HCT116 (cell line): ENCODE measurements around the gene OR4E2. TPM values are rescaled to one million over a fixed set of nuclear protein-coding genes. Genes with fewer than 3 reads are reported as not detected.

Experiments used
- ATAC-seq: fragments of 200-7000 bp; cut with Tn5 transposase; 2 replicates; pipeline ENCODE4 v1.9.1; 2020; ENCODE audit warnings: mild to moderate bottlenecking, moderate library complexity
- BruUV-seq: library from RNA; stranded (reverse); fragments of 400-500 nt; replicated peaks from 2 replicates; lab custom pipeline; 2021; lab: Mats Ljungman, UMichigan
- CTCF ChIA-PET: fragments of 300-600 bp; sonication (Branson Sonifier 250); formaldehyde crosslinking; loops from one replicate; lab custom pipeline; 2021; ENCODE audit warnings: antibody characterized with exemption; lab: Charles Lee
- POLR2A ChIA-PET: fragments of 300-600, 350-600 bp; sonication (Branson Sonifier 250); formaldehyde crosslinking; loops from one replicate; lab custom pipeline; 2021; ENCODE audit warnings: antibody characterized with exemption; lab: Charles Lee
- RAD21 ChIA-PET, 2 experiments: fragments of 300-600 bp; sonication (Branson Sonifier 250); formaldehyde crosslinking; loops; one replicate each; lab custom pipeline; 2023; ENCODE audit warnings: low total read pairs in 2 of 2; ENCODE audit not compliant: uncharacterized antibody in 2 of 2, unreplicated experiment in 2 of 2, low non-redundant PET in 1 of 2; lab: Charles Lee
- DNase-seq: peaks from one replicate; pipeline ENCODE4 v3.0.0-alpha.2; 2010; ENCODE audit warnings: low read depth, low spot score
- H2AFZ ChIP-seq: fragments of 200-600 bp; shearing (Covaris generic), sonication (generic); 2 replicates; pipeline ENCODE4 v1.6.1; 2017; ENCODE audit warnings: low read depth, mixed run types, mixed read lengths, antibody characterized with exemption, low read length; ENCODE audit not compliant: poor library complexity, severe bottlenecking
- H3K27ac ChIP-seq: 2 replicates; pipeline ENCODE4 v1.5.1; 2012; ENCODE audit warnings: low read depth, low read length
- H3K27me3 ChIP-seq: fragments of 200-600 bp; sonication (generic); 2 replicates; pipeline ENCODE4 v1.6.1; 2016; ENCODE audit warnings: mixed run types, low read length, mixed read lengths; ENCODE audit not compliant: insufficient read depth
- H3K36me3 ChIP-seq, 2 experiments: fragments of 200-500 bp in 1 of 2; fragments of 200-600 bp in 1 of 2; sonication (Bioruptor generic) in 1 of 2; sonication (generic) in 1 of 2; 2 replicates each; pipeline versions ENCODE4 v1.5.1 to v1.6.1; 2014 to 2016; ENCODE audit warnings: low read length in 2 of 2, inconsistent platforms in 1 of 2, mixed read lengths in 1 of 2, mixed run types in 1 of 2; ENCODE audit not compliant: insufficient read depth in 2 of 2, control insufficient read depth in 1 of 2
- H3K4me1 ChIP-seq, 2 experiments: fragments of 200-600 bp in 1 of 2; sonication (generic) in 1 of 2; 2 replicates each; pipeline versions ENCODE4 v1.5.1 to v1.6.1; 2012 to 2017; ENCODE audit warnings: low read length in 2 of 2, inconsistent platforms in 1 of 2, mild to moderate bottlenecking in 1 of 2, mixed read lengths in 1 of 2, mixed run types in 1 of 2, moderate library complexity in 1 of 2; ENCODE audit not compliant: insufficient read depth in 2 of 2, control insufficient read depth in 1 of 2
- H3K4me2 ChIP-seq: fragments of 200-600 bp; sonication (generic); 2 replicates; pipeline ENCODE4 v1.6.1; 2017; ENCODE audit warnings: mixed run types, low read length, mixed read lengths
- H3K4me3 ChIP-seq, 2 experiments: fragments of 200-600 bp in 1 of 2; sonication (generic) in 1 of 2; replicated peaks in 1 of 2; 2 replicates each; pipeline ENCODE4 v1.5.1; 2011 to 2016; ENCODE audit warnings: low read length in 2 of 2, control low read depth in 1 of 2, low read depth in 1 of 2, mild to moderate bottlenecking in 1 of 2, mixed read lengths in 1 of 2, mixed run types in 1 of 2
- H3K79me2 ChIP-seq: fragments of 200-600 bp; sonication (generic); 2 replicates; pipeline ENCODE4 v1.6.1; 2017; ENCODE audit warnings: mild to moderate bottlenecking, mixed run types, low read length, moderate library complexity, mixed read lengths; ENCODE audit not compliant: insufficient read depth
- H3K9ac ChIP-seq: fragments of 200-600 bp; sonication (generic); 2 replicates; pipeline ENCODE4 v1.6.1; 2016; ENCODE audit warnings: low read length, mixed read lengths
- H3K9me2 ChIP-seq: fragments of 200-600 bp; sonication (generic), shearing (Covaris generic); 2 replicates; pipeline ENCODE4 v1.6.1; 2017; ENCODE audit warnings: mixed run types, mild to moderate bottlenecking, moderate library complexity; ENCODE audit not compliant: insufficient read depth
- H3K9me3 ChIP-seq, 2 experiments: fragments of 200-500 bp in 1 of 2; fragments of 200-600 bp in 1 of 2; sonication (Bioruptor generic) in 1 of 2; sonication (generic) in 1 of 2; 2 replicates each; pipeline ENCODE4 v1.6.1; 2014 to 2017; ENCODE audit warnings: low read length in 2 of 2, mixed read lengths in 2 of 2, inconsistent platforms in 1 of 2, low read depth in 1 of 2, mild to moderate bottlenecking in 1 of 2, mixed run types in 1 of 2, moderate library complexity in 1 of 2; ENCODE audit not compliant: control insufficient read depth in 1 of 2, insufficient read depth in 1 of 2
- H4K20me1 ChIP-seq: fragments of 200-600 bp; sonication (generic), shearing (Covaris generic); 2 replicates; pipeline ENCODE4 v1.6.1; 2017; ENCODE audit warnings: mixed run types, mild to moderate bottlenecking, moderate library complexity; ENCODE audit not compliant: insufficient read depth
- CBX3 ChIP-seq: IDR thresholded peaks from 2 replicates; pipeline ENCODE4 v1.6.1; 2012; ENCODE audit warnings: low read depth
- CTCF ChIP-seq, 3 experiments: fragments of 200-600 bp in 1 of 3; sonication (generic) in 1 of 3; IDR thresholded peaks in 2 of 3; conservative IDR thresholded peaks in 1 of 3; 2 replicates each; pipeline ENCODE4 v1.5.1; 2012 to 2017; ENCODE audit warnings: low read depth in 2 of 3, low read length in 2 of 3, antibody characterized with exemption in 1 of 3, borderline replicate concordance in 1 of 3, control low read depth in 1 of 3, mild to moderate bottlenecking in 1 of 3, mixed read lengths in 1 of 3, mixed run types in 1 of 3, moderate library complexity in 1 of 3; ENCODE audit not compliant: insufficient read depth in 1 of 3
- EGR1 ChIP-seq: IDR thresholded peaks from 2 replicates; pipeline ENCODE4 v1.6.1; 2012; ENCODE audit warnings: low read depth
- JUND ChIP-seq: IDR thresholded peaks from 2 replicates; pipeline ENCODE4 v1.6.1; 2012
- SRF ChIP-seq: IDR thresholded peaks from 2 replicates; pipeline ENCODE4 v1.6.1; 2012; ENCODE audit warnings: low read depth
- YY1 ChIP-seq: IDR thresholded peaks from 2 replicates; pipeline ENCODE4 v1.6.1; 2011; ENCODE audit warnings: low read length, low read depth, moderate library complexity, mild to moderate bottlenecking; ENCODE audit not compliant: insufficient replicate concordance; ENCODE audit errors: extremely low read depth
- ZBTB33 ChIP-seq: IDR thresholded peaks from 2 replicates; pipeline ENCODE4 v1.6.1; 2011; ENCODE audit warnings: mild to moderate bottlenecking, low read length, moderate library complexity; ENCODE audit not compliant: insufficient replicate concordance; ENCODE audit errors: extremely low read depth
- ZFX ChIP-seq: fragments of 450-650 bp; IDR thresholded peaks from 2 replicates; pipeline ENCODE4 v1.6.1; 2017
- intact Hi-C: fragments of 100-400 bp; cut with micrococcal nuclease; formaldehyde crosslinking; loops from 2 replicates; pipeline ENCODE4 v1.10.0; 2022
- total RNA-seq: library from RNA; stranded (reverse); gene quantifications from one replicate; pipeline ENCODE4 v1.2.1, GENCODE V29; 2021; ENCODE audit not compliant: unreplicated experiment
- TF ChIP-seq, protein P1 (sequence below): IDR thresholded peaks from 2 replicates; pipeline ENCODE4 v1.6.1; 2012; ENCODE audit warnings: low read depth
- TF ChIP-seq, protein P2 (sequence below): IDR thresholded peaks from 2 replicates; pipeline ENCODE4 v1.6.1; 2012

The OR4E2 gene
- total RNA-seq, 1 experiment from 2014 or later = not detected

DNA sequence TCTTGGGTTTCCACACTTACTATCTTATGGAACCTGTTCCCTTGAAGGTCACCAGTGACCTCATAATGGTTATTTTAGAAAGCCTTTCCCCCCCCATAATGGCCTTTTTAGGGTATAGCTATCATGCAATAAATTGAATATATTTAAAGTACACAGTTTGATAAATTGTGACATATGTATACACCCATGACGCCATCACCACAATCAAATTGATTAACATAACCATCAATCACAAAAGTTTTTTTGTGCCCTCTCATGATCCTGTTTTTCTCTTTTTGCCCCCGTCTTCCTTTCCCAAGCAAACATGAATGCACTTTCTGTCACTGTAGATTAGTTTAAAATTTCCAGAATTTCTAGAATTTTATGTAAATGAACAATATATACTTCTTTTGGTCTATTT is 48.7 kb downstream of the OR4E2 start:
- Histone ChIP-seq H4K20me1 (no peaks in the 10 kb centered on the region), H3K9me3 (no peaks in the 10 kb centered on the region), H2AFZ (no peak overlapping the region), H3K4me2 (no peak overlapping the region), H3K36me3 (no peaks in the 10 kb centered on the region), H3K9me2 (no peaks in the 10 kb centered on the region), H3K4me1 (no peaks in the 10 kb centered on the region), H3K27ac (no peak overlapping the region), H3K4me3 (no peak overlapping the region), H3K9ac (no peak overlapping the region), H3K27me3 (peaks cover 41% of the 10 kb centered on the region; the same call in 1 of the 2 replicates), H3K79me2 (no peaks in the 10 kb centered on the region)
- ChIA-PET POLR2A (no interaction called here), CTCF (interaction anchor here (1.2 to 2.5 kb wide), 2 partner anchors 8 to 21 kb away, joined by 3 to 13 read pairs; no protein-coding TSS in a partner anchor), RAD21 (no interaction called here)
- DNase-seq (no peak), ATAC-seq (no peak)
- intact Hi-C loops = no loop called here
- BruUV-seq = no TSS peak
- no peak for TF ChIP-seq CBX3
- TF ChIP-seq YY1 = no peak
- TF ChIP-seq JUND = no peak

- ATAC-seq (no peak), DNase-seq (no peak)
- H4K20me1 ChIP-seq = no peaks in the 10 kb centered on the region
- H3K27ac ChIP-seq = no peak overlapping the region
- POLR2A ChIA-PET = no interaction called here
- H3K4me2 ChIP-seq = no peak overlapping the region
- intact Hi-C loops = no loop called here
- H3K27me3 ChIP-seq = peaks cover 44% of the 10 kb centered on the region; the same call in 1 of the 2 replicates
- H3K4me1 ChIP-seq = no peaks in the 10 kb centered on the region
- H3K4me3 ChIP-seq = no peak overlapping the region
- no peaks in the 10 kb centered on the region for H3K9me2 ChIP-seq
- H3K9me3 ChIP-seq = no peaks in the 10 kb centered on the region
- RAD21 ChIA-PET = no interaction called here
- no TSS peak for BruUV-seq
- no peak overlapping the region for H3K9ac ChIP-seq
- H3K79me2 ChIP-seq = no peaks in the 10 kb centered on the region
- H2AFZ ChIP-seq = no peak overlapping the region
- no peaks in the 10 kb centered on the region for H3K36me3 ChIP-seq
- CTCF ChIA-PET = no interaction called here
- TF ChIP-seq, protein P1, sequence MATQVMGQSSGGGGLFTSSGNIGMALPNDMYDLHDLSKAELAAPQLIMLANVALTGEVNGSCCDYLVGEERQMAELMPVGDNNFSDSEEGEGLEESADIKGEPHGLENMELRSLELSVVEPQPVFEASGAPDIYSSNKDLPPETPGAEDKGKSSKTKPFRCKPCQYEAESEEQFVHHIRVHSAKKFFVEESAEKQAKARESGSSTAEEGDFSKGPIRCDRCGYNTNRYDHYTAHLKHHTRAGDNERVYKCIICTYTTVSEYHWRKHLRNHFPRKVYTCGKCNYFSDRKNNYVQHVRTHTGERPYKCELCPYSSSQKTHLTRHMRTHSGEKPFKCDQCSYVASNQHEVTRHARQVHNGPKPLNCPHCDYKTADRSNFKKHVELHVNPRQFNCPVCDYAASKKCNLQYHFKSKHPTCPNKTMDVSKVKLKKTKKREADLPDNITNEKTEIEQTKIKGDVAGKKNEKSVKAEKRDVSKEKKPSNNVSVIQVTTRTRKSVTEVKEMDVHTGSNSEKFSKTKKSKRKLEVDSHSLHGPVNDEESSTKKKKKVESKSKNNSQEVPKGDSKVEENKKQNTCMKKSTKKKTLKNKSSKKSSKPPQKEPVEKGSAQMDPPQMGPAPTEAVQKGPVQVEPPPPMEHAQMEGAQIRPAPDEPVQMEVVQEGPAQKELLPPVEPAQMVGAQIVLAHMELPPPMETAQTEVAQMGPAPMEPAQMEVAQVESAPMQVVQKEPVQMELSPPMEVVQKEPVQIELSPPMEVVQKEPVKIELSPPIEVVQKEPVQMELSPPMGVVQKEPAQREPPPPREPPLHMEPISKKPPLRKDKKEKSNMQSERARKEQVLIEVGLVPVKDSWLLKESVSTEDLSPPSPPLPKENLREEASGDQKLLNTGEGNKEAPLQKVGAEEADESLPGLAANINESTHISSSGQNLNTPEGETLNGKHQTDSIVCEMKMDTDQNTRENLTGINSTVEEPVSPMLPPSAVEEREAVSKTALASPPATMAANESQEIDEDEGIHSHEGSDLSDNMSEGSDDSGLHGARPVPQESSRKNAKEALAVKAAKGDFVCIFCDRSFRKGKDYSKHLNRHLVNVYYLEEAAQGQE = no peak
- TF ChIP-seq CTCF (IDR thresholded peaks at IDR 0.05 in 2 of 3, conservative IDR thresholded peaks at IDR 0.05 in 1 of 3; ENCODE audit: borderline replicate concordance in 1 of 3, insufficient read depth in 1 of 3, low read depth in 2 of 3, low read length in 2 of 3) = no peak
- no peak for TF ChIP-seq ZFX
- TF ChIP-seq EGR1 = no peak
- no peak for TF ChIP-seq ZBTB33
- TF ChIP-seq SRF = no peak
- TF ChIP-seq, protein P2, sequence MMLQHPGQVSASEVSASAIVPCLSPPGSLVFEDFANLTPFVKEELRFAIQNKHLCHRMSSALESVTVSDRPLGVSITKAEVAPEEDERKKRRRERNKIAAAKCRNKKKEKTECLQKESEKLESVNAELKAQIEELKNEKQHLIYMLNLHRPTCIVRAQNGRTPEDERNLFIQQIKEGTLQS = no peak
These were observed 50.0 kb downstream of the OR4E2 start for GRCh38 chr14:21703357-21704326.
